K562 (cell line): ENCODE measurements around the gene NOSTRIN. TPM values are rescaled to one million over a fixed set of nuclear protein-coding genes. Genes with fewer than 3 reads are reported as not detected.

Source experiments
- BRCA1 ChIP-seq, 2 experiments: fragments of 450-650 bp in 1 of 2; sonication (generic) in 1 of 2; formaldehyde crosslinking in 1 of 2; IDR thresholded peaks; 2 replicates each; pipeline versions ENCODE4 v1.5.0 to v1.6.1; 2017 to 2020; ENCODE audit warnings: mild to moderate bottlenecking in 1 of 2, missing genetic modification reagents in 1 of 2
- CBFA2T3 ChIP-seq: fragments of 450-650 bp; IDR thresholded peaks from 2 replicates; pipeline ENCODE4 v1.6.1; 2017
- CEBPB ChIP-seq: fragments of 450-650 bp; IDR thresholded peaks from 2 replicates; pipeline ENCODE4 v1.6.1; 2016; ENCODE audit warnings: missing genetic modification characterization, missing compliant biosample characterization
- CEBPG ChIP-seq, 3 experiments: fragments of 200-800 bp in 1 of 3; sonication (Bioruptor generic) in 1 of 3; sonication (generic) in 1 of 3; formaldehyde crosslinking in 1 of 3; IDR thresholded peaks in 2 of 3; conservative IDR thresholded peaks in 1 of 3; 2 replicates each; pipeline versions ENCODE4 v1.6.1 to v1.8.0; 2016 to 2022; ENCODE audit warnings: missing compliant biosample characterization in 2 of 3, missing genetic modification characterization in 2 of 3, mild to moderate bottlenecking in 1 of 3, missing genetic modification reagents in 1 of 3
- EHMT2 ChIP-seq: fragments of 450-650 bp; IDR thresholded peaks from 2 replicates; pipeline ENCODE4 v1.6.1; 2018; ENCODE audit warnings: antibody characterized with exemption
- MAFF ChIP-seq: IDR thresholded peaks from 2 replicates; pipeline ENCODE4 v1.6.1; 2012; ENCODE audit warnings: low read length, improper control_type of control experiment
- MTF1 ChIP-seq: fragments of 250-450 bp; sonication (Bioruptor Pico); IDR thresholded peaks from 2 replicates; pipeline ENCODE4 v1.9.0; 2021; ENCODE audit warnings: moderate library complexity, mild to moderate bottlenecking, inconsistent platforms, borderline replicate concordance
- SAFB ChIP-seq: fragments of 200-400 bp; formaldehyde crosslinking; IDR thresholded peaks from 2 replicates; pipeline ENCODE4 v1.6.1; 2017; ENCODE audit warnings: low read depth, low read length, borderline replicate concordance
- TCF15 ChIP-seq: fragments of 250-450 bp; sonication (Bioruptor Pico); IDR thresholded peaks from 2 replicates; pipeline ENCODE4 v1.8.0; 2022; ENCODE audit warnings: moderate library complexity, mild to moderate bottlenecking, inconsistent platforms
- TCF7L2 ChIP-seq: fragments of 150-350 bp; IDR thresholded peaks from 2 replicates; pipeline ENCODE4 v1.6.1; 2016; ENCODE audit warnings: low read depth, mild to moderate bottlenecking, low read length, moderate library complexity
- ZNF140 ChIP-seq: fragments of 250-450 bp; sonication (Bioruptor Pico); IDR thresholded peaks from 2 replicates; pipeline ENCODE4 v1.8.0; 2021; ENCODE audit warnings: moderate library complexity, mild to moderate bottlenecking, inconsistent platforms
- polyA plus RNA-seq, 8 experiments: library from polyadenylated mRNA; depleted of rRNA in 4 of 8; stranded (reverse) in 5 of 8; unstranded in 3 of 8; fragments of >200 nt; fragmentation: Nextera tagmentation in 2 of 8; fragmentation: Illumina TruSeq in 1 of 8; extraction: Ambion mirVana in 2 of 8; extraction: Trizol in 1 of 8; gene quantifications; 2 replicates each; pipeline versions ENCODE4 v1.2.1 to v1.2.3, GENCODE V29; 2011 to 2014; ENCODE audit warnings: inconsistent platforms in 1 of 8, missing spikeins in 1 of 8
- total RNA-seq, 7 experiments: library from RNA; depleted of rRNA in 6 of 7; stranded (reverse); fragments of >200 nt in 6 of 7; fragmentation: Illumina TruSeq in 2 of 7; extraction: Trizol in 2 of 7; gene quantifications; 2 replicates each; pipeline versions ENCODE4 v1.2.1 to v1.2.3, GENCODE V29; 2011 to 2021; ENCODE audit warnings: low replicate concordance in 1 of 7

NOSTRIN gene
- total and polyA plus RNA-seq, 9 of the 15 experiments (the other 6 are each of a cell fraction or from before 2014, with no cell fraction given), result 26.7 to 82.9 (median 56.3) TPM

GRCh38 chr2:168781191-168781817 lies 21.1 kb upstream of the NOSTRIN start (continued):
- TF ChIP-seq CBFA2T3 (0 out of 2 replicates have a peak, but pooled peaks have one; percentile 20), SAFB (no peak), ZNF140 (CRISPR knock-in tag) (no peak), MTF1 (CRISPR knock-in tag) (no peak), CEBPG (CRISPR knock-in tag; IDR thresholded peaks at IDR 0.05) (peak; percentile 60; the same call in 1 of the 2 replicates), CEBPG (tag; conservative IDR thresholded peaks at IDR 0.05 in 1 of 2, IDR thresholded peaks at IDR 0.05 in 1 of 2) (peak; percentile 43 to 84; a peak in 3 of 4 replicates), TCF7L2 (no peak), BRCA1 (IDR thresholded peaks at IDR 0.05) (no peak), BRCA1 (CRISPR knock-in tag; IDR thresholded peaks at IDR 0.05) (no peak), MAFF (no peak), CEBPB (tag) (peak; percentile 66), EHMT2 (no peak), TCF15 (CRISPR knock-in tag) (no peak)
